Stimulated activated effector memory CD8-positive, alpha-beta T cell treated with anti-CD3 and anti-CD28 coated beads, Interleukin-12 subunit alpha, Interleukin-12 subunit beta, amount 100 ng/mL, for 72 hours (primary cell): Measurements from ENCODE around the gene GNG7.

ENCODE experiments used
- ATAC-seq: fragments of 150-1000 bp; cut with Tn5 transposase; 2 replicates; pipeline ENCODE4 v1.10.0; 2021
- DNase-seq, 2 donors: peaks; one replicate each; pipeline ENCODE4 v3.0.0; 2021 to 2022; ENCODE audit warnings: low spot score in 2 of 2
- H3K27ac Mint-ChIP-seq: one replicate; pipeline ENCODE4 v1.8.0; 2022; ENCODE audit warnings: mild to moderate bottlenecking, mixed read lengths
- H3K36me3 Mint-ChIP-seq: one replicate; pipeline ENCODE4 v1.8.0; 2022; ENCODE audit warnings: mild to moderate bottlenecking, mixed read lengths
- H3K4me1 Mint-ChIP-seq: one replicate; pipeline ENCODE4 v1.8.0; 2022; ENCODE audit warnings: mixed read lengths
- H3K4me3 Mint-ChIP-seq: one replicate; pipeline ENCODE4 v1.8.0; 2022; ENCODE audit warnings: mild to moderate bottlenecking, mixed read lengths
- H3K9me3 Mint-ChIP-seq: one replicate; pipeline ENCODE4 v1.8.0; 2022; ENCODE audit warnings: mixed read lengths

GNG7 gene

DNA sequence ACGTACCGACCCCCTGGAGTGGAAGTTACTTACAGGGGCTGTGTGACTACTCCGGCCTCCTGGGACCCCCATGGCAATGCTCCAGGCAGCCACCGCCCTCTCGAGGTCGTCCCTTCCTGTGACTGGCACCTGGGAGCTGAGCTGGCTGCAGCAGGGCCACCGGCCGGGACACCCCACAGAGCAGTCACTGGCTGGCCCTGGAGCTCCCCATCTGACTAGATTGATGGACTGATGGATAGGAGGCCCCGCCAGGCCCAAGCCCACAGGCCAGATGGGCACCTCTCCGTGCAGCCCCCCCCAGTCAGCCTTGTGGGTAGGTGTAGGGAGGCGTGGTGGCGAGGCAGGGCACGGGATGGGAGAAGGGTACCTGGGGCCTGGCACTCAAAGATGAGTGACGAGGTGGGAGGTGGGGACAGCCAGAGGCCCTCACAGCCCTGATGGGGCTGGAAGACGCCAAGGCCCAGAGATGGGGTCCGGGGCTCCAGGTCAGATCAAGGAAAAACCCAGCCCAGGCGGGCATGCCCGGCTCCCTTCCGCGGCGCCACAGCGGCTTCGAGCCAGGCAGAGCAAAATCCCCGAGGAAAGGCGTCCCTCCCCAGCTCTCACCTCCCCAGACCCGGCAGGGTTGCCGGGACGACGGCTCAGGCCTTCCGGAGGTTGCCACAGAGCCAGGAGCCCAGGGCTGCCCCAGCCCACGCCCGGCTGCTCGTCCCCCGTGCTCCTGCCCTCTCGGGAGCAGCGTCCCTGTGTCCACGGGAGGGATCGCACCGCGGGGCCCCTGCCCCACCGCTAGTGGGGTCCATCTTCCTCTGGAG lies 28.9 kb upstream of the GNG7 start:
- Mint-ChIP-seq H3K4me1 (peaks cover 23% of the 10 kb centered on the region), H3K4me3 (no peak overlapping the region), H3K9me3 (no peaks in the 10 kb centered on the region), H3K27ac (no peak overlapping the region), H3K36me3 (peaks cover 20% of the 10 kb centered on the region)
- no peak for DNase-seq
- no peak for ATAC-seq

DNA sequence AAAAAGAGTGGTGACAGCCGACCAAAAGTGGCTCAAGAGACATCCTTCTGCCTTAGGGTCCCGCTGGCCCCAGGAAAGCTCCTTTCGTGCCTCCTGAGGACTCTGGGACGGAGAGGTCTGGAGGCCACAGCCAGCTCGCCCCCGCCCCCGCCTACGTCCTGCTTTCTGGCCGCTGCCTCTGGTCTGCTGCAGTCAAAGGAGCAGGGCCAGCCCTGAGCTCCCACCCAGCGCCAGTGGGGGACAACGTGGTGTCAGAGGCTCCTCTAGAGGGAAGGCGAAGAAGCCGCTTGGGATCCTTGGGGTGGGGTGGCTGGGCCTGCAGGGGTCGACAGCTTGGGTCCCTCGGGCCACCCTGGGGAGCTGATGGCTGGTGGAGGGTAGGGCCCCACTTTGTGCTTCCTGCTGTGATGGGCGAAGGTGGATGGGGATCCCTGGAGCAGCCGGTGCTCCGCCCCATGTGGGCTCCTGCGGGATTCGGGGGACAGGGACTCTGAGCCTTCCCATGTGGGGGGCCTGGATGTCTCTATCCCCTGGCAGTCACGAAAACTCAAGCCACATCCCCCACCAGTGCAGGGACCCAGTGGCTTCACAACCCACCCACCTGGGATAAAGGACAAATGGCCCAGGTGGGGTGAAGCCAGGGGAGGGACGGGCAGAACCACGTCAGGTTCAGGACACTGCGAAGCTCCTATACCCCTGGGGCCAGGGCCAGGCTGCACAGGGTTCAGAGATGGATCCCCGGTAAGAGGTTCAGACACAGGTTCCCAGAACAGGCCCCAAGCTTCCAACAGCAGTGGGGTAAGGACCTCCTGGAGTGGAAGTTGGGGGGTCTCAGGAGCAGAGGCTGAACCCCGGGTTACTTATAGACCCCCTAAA lies 27.7 kb upstream of the GNG7 start:
- H3K9me3 Mint-ChIP-seq, result no peaks in the 10 kb centered on the region
- ATAC-seq (no peak), DNase-seq (no peak)
- no peak overlapping the region for H3K27ac Mint-ChIP-seq
- peaks cover 18% of the 10 kb centered on the region for H3K4me1 Mint-ChIP-seq
- no peak overlapping the region for H3K4me3 Mint-ChIP-seq
- peaks cover 16% of the 10 kb centered on the region for H3K36me3 Mint-ChIP-seq

DNA sequence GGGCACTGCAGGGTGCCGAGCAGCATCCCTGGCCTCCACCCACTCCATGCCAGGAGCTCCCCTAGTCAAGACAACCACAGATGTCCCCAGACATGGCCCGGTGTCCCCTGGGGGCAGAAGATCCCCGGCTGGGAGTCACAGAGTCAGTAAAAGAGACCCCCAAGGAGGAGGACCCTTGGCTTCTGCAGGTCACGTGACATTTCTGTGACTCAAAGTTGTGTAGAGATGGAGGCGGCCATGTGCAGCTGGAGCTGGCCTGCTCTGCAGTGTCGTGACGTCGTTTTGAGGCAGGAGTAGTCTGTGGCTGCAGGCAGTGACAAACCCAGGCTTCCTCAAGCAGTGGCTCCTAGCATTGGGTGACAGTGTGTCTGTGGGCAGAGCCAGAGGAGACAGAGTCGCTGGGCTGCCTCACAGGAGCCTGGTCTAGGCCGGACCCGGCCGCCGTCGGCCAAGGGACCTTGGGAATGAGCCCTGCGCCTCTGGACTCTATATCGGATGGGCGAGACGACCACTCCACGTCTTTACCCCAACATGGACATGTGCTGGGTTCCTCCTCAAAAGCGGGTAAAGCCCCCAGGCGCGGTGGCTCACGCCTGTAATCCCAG lies 26.4 kb upstream of the GNG7 start:
- peaks cover 7% of the 10 kb centered on the region for H3K36me3 Mint-ChIP-seq
- DNase-seq (no peak), ATAC-seq (no peak)
- no peak overlapping the region for H3K4me3 Mint-ChIP-seq
- no peaks in the 10 kb centered on the region for H3K9me3 Mint-ChIP-seq
- peaks cover 6% of the 10 kb centered on the region for H3K4me1 Mint-ChIP-seq
- no peak overlapping the region for H3K27ac Mint-ChIP-seq

DNA sequence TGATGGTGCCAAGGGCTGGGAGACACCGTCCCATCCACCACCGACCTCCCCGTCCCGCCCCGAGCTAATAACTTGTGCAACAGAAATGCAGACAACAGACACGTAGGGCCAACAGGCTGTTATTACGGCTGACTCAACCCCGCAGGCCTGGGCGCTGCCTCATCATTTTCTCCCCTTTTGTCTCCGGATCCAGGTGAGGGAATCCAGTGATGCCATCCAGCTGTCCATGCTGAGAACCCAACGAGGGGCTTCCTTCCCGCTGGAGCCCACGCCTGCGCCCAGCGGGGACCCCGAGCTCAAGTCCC lies 25.1 kb upstream of the GNG7 start:
- DNase-seq, result no peak
- Mint-ChIP-seq H3K36me3 (no peaks in the 10 kb centered on the region), H3K27ac (no peak overlapping the region), H3K4me1 (peaks cover 5% of the 10 kb centered on the region), H3K9me3 (no peaks in the 10 kb centered on the region), H3K4me3 (no peak overlapping the region)
- ATAC-seq, result no peak

DNA sequence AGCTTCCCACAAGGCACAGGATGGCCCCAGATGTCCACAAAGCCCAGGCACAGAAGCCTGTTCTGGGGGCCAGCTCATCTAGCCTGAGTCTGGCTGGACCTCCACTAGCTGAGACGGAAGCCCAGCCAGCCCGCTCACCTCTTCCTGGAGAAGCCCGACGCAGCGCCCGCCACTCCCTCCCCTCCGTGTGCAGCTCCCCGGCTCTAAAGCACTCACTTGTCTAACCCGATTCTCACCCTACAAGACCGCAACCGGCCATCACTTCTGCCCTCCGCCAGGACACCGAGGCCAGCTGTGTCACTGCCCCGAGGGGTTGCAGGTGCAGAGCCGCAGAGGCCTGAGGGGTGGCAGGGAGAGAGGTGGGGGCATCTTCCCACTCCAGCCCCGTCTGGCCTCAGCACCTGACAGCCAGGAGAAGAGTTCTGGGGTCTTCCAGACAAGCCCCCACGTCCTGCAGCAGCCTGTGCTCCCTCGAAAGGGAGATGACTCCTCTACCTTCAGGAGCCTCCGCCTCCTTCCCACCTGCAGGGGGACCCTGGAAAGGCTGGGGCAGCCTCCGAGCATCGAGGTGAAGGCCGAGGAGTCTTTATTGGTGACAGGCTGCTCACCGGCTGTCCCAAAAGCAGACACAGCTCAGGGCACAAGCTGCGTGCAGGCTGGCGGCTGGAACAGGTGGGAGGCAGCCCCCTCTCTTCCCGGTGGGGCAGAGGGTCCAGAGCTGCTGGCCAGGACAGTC lies 24.6 kb upstream of the GNG7 start:
- Mint-ChIP-seq H3K4me1 (peaks cover 5% of the 10 kb centered on the region), H3K4me3 (no peak overlapping the region), H3K9me3 (no peaks in the 10 kb centered on the region), H3K27ac (no peak overlapping the region), H3K36me3 (no peaks in the 10 kb centered on the region)
- ATAC-seq, result no peak
- no peak for DNase-seq

DNA sequence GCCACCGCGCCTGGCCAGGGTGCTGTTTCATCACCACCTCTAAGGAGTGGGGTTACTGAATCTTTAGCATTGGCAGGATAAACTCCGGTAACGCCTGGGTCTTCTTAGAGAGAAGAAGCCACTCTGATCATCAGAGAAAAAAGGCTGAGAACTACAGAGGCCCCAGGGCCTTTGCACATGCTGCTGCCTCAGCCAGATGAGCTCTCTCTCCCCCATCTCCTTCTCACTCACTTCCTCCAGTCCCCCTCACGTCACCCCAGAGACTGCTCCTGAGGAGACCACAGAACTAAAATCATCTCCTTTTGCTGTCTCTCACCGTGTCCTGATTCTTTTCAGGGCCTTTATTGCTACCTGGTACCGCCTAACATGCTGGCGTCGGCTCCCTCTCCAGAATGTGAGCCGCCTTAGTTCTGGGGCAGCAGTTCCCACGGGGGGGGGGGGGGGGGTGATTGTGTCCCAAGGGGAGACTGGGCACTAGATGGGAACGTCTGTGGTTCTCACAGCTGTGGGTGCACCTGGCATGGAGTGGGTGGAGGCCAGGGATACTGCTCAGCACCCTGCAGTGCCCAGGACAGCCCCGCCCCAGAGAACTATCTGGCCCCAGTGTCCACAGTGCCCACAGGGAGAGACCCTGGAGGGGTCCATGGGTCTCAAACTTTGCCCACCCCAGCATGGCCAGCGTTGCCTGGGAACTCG lies 23.8 kb upstream of the GNG7 start:
- H3K36me3 Mint-ChIP-seq, result no peaks in the 10 kb centered on the region
- H3K27ac Mint-ChIP-seq, result no peak overlapping the region
- DNase-seq, result no peak
- peaks cover 5% of the 10 kb centered on the region for H3K4me1 Mint-ChIP-seq
- no peak for ATAC-seq
- no peak overlapping the region for H3K4me3 Mint-ChIP-seq
- H3K9me3 Mint-ChIP-seq, result no peaks in the 10 kb centered on the region

DNA sequence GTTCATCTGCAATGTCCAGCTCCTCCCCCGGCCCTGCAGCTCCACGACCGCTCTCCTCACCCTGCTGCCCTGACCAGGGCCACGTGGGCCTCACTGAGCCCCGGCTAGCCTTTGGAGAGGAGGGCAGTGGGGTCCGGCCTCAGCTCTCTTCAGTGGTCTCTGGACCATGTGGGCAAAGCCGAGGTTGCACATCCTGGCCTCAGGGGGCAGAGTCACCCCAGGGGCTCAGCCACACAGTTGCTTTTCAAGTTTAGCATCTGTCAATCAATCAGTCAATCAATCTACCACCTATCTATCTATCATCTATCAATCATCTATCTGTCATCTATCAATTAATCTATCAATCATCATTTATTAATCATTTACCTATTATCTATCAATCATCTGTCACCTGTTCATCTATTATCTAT lies 21.7 kb upstream of the GNG7 start:
- DNase-seq (no peak), ATAC-seq (no peak)
- no peak overlapping the region for H3K27ac Mint-ChIP-seq
- H3K4me3 Mint-ChIP-seq, result no peak overlapping the region
- peaks cover 5% of the 10 kb centered on the region for H3K4me1 Mint-ChIP-seq
- H3K9me3 Mint-ChIP-seq, result no peaks in the 10 kb centered on the region
- no peaks in the 10 kb centered on the region for H3K36me3 Mint-ChIP-seq

DNA sequence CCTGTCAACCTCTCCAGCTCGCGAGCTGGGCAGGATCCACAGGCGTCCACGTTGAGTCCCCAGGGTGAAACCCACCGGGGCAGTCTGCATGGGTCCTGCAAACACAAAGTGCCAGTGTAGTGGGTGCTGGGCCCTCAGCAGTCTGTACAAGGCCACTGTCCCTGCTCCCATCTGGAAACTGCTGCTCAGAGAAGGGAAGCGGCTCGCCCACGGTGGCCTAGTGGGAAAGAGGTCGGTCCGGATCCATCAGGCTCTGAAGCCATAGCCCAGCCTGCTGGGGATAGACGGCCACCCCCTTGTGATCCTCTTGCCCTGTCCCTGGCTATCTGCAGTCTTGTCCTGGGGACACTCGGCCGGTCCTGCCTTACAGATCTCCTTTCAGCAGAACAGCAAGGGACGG lies 21.3 kb upstream of the GNG7 start:
- peaks cover 5% of the 10 kb centered on the region for H3K4me1 Mint-ChIP-seq
- no peaks in the 10 kb centered on the region for H3K36me3 Mint-ChIP-seq
- no peak for DNase-seq
- ATAC-seq, result no peak
- no peak overlapping the region for H3K4me3 Mint-ChIP-seq
- H3K27ac Mint-ChIP-seq, result no peak overlapping the region
- no peaks in the 10 kb centered on the region for H3K9me3 Mint-ChIP-seq

DNA sequence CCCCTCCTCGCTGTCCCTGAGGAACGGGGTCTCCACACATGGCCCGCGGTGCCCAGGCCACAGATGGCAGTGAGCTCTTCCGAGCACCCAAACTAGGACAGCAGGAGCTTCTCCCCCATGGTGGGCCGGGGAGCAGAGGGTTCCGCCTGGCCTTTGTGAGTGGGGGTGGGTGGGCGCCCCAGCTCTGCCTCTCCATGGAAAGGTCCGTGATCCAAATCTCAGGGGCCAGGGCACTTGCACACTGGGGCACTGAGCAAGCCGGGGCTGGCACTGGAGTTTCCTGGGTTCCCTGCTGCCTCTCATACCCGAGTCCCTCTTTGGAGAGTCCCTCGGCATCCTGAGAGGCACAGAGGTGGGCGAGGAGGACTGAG lies 20.8 kb upstream of the GNG7 start:
- no peak overlapping the region for H3K4me3 Mint-ChIP-seq

DNA sequence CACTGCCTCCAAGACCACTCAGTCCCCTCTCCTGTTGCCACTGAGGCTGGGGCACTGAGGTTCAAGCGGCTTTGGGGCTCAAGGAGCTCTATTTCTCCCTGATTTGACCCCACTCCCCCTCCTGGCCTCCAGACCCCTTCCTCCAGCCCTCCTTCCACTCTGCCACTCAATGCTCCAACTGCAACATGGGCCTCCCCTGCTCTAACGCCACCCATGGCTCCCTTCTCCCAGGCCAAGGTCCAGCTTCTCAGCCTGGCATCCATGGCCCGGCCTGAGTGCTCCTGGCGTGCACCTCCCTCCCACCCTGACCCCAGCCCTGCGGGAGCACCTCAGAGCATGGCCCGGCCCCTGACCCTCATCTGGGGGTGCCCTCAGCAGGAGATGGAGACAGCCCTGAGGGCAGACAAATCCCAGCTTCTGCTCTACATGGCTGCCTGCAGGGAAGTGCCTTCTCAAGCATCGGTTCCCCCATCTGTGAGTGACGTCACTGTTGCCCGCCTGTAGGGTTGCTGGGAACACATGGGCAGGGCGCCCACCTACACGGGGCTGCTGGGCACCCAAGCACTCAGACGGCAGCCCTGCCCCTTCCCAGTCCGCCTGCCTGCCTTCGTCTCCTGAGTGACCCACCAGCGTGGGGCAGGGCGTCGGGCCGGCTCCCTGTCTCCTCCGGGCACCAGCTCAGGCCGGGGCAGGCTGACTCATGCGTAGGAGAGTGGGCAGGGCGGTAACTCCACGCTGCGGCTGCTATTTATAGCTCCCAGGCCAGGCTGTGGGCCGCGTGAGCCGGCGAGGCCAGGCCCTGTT lies 20.2 kb upstream of the GNG7 start:
- ATAC-seq, result no peak
- Mint-ChIP-seq H3K9me3 (no peaks in the 10 kb centered on the region), H3K4me1 (peaks cover 5% of the 10 kb centered on the region), H3K4me3 (peak overlapping the region; percentile 11), H3K36me3 (no peaks in the 10 kb centered on the region), H3K27ac (no peak overlapping the region)
- no peak for DNase-seq

More for the DNA sequence above, 20.8 kb upstream of the GNG7 start:
- ATAC-seq (no peak), DNase-seq (no peak)
- Mint-ChIP-seq H3K9me3 (no peaks in the 10 kb centered on the region), H3K36me3 (no peaks in the 10 kb centered on the region), H3K4me1 (peaks cover 5% of the 10 kb centered on the region), H3K27ac (no peak overlapping the region)

DNA sequence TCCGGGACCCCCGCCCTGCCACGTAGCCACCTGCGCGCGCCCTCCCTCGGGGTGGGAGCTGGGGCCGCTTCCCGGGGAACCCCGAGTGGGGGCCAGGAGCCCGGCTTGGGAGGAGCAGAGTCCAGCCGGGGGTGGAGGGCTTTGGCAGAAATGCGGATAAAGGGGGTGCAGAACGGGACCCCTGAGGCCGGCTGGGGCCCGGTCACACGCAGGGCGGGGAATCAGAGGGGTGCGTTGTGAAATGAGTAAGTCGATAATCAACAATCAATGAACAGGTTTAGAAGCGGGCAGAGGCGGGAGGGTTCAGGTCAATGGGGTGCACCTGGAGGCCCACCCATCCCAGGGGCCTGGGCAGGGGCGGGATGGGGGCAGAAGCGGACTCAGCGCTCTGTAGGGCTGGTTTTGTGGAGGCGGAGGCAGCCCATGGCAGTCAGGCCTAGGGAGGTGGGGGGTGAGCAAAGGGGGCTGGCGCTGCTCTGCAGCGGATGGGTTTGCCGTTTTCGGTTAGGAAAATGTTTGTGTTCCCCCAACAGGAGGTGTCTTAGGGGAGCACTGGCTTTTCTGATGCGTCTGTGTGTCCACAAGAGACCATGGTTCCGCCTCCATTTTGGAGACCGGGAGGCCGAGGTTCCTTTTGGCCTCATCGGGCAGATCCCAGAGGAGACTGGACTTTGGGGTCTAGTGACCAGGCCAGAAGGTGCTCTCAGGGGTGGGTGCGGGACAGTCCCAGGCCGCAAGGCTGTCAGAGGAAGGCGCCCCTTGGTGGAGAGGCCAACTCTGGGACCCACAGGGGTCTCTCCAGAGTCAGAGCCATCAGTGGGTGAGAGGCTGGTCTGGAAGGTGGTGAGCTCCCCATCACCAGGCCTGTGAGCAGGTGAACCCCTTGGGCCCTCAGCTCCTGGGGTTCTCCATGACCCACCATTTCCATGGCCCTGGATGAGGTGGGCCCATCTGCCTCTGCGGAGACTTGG lies 19.4 kb upstream of the GNG7 start:
- ATAC-seq, result no peak
- H3K9me3 Mint-ChIP-seq, result no peaks in the 10 kb centered on the region

DNA sequence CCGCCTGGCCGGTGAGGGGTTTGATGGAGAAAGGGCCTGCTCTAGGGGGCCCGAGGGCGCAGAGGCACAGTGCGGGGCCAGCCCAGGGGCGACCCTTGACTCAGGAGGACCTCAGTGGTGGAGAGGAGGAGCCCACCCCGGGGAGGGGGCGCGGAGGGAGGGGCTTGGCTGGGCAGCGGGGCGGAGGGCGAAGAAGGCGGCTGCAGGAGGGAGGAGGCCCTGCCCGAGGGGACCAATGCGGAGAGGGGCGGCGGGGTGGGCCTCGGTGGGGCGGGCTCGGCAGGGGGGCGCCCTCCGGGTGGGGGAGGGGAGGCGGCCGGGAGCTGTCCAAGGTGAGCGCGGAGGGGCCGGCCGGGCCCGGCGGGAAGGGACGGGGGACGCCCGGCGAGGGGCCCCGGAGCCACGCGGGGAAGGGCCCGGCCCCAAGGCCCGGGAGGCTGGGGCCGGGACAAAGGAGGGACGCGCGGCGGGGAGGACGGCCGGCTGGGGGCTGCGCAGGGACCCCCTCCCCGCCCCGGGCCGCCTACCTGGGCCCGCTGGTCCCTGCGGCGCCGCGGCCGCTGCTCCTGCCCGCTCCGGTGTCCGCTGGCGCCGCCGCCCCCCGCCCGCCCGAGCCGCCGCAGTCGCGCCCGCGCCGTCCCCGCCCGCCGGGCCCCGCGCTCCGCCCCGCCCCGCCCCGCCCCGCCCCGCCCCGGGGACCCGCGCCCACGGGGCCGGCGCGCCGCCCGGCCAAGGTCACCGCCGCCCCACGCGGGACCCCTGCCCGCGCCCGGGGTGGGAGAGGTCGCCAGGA lies 18.5 kb upstream of the GNG7 start, which contains the start of gene DIRAS1:
Gene DIRAS1, minus strand, starts transcription at position 596 of the 793 bp plus-strand sequence. CDS start 3,566 bp downstream, outside the sequence.
- Mint-ChIP-seq H3K36me3 (no peaks in the 10 kb centered on the region), H3K27ac (no peak within 1 kb of the TSS), H3K9me3 (peaks cover under 1% of the 10 kb centered on the region), H3K4me3 (peak within 1 kb of the TSS; percentile 43), H3K4me1 (no peaks in the 10 kb centered on the region)
- ATAC-seq (no peak), DNase-seq (no peak)

More for the DNA sequence above, 19.4 kb upstream of the GNG7 start:
- Mint-ChIP-seq H3K36me3 (no peaks in the 10 kb centered on the region), H3K27ac (no peak overlapping the region), H3K4me3 (peak overlapping the region; percentile 43), H3K4me1 (peaks cover under 1% of the 10 kb centered on the region)
- no peak for DNase-seq
